Lung (tissue), 12 donors: ENCODE measurements around the gene MYLK. TPM values are rescaled to one million over a fixed set of nuclear protein-coding genes. Genes with fewer than 3 reads are reported as not detected.

Experiments
- ATAC-seq: fragments of 200-7000 bp; cut with Tn5 transposase; one replicate; pipeline ENCODE4 v1.9.1; 2020; ENCODE audit warnings: moderate number of reproducible peaks; ENCODE audit not compliant: insufficient read depth, low FRiP score
- DNase-seq, 3 donors: peaks; one replicate each; pipeline ENCODE4 v3.0.0-alpha.2; 2013 to 2017
- H3K27ac ChIP-seq, 2 donors: one replicate each; pipeline ENCODE4 v1.5.1; 2013; ENCODE audit warnings: mild to moderate bottlenecking in 2 of 2, moderate library complexity in 2 of 2, control low read depth in 1 of 2, inconsistent platforms in 1 of 2, low read depth in 1 of 2, low read length in 1 of 2
- H3K27me3 ChIP-seq, 3 donors: one replicate each; pipeline ENCODE4 v1.5.1; 2013; ENCODE audit warnings: low read length in 2 of 3; ENCODE audit not compliant: control insufficient read depth in 3 of 3, insufficient read depth in 3 of 3
- H3K36me3 ChIP-seq, 4 donors: one replicate each; pipeline ENCODE4 v1.5.1; 2013; ENCODE audit warnings: low read length in 4 of 4, mild to moderate bottlenecking in 1 of 4, moderate library complexity in 1 of 4; ENCODE audit not compliant: control insufficient read depth in 4 of 4, insufficient read depth in 4 of 4
- H3K4me1 ChIP-seq, 5 donors: one replicate each; pipeline ENCODE4 v1.5.1; 2013; ENCODE audit warnings: low read length in 5 of 5, mild to moderate bottlenecking in 2 of 5, moderate library complexity in 1 of 5; ENCODE audit not compliant: control insufficient read depth in 5 of 5, insufficient read depth in 5 of 5
- H3K4me3 ChIP-seq: one replicate; pipeline ENCODE4 v1.5.1; 2013; ENCODE audit warnings: mild to moderate bottlenecking, control low read depth, moderate library complexity
- H3K9ac ChIP-seq, 2 donors: one replicate each; pipeline ENCODE4 v1.5.1; 2013; ENCODE audit warnings: low read length in 2 of 2, control low read depth in 1 of 2; ENCODE audit not compliant: insufficient read depth in 1 of 2
- H3K9me3 ChIP-seq, 4 donors: one replicate each; pipeline ENCODE4 v1.5.1; 2013; ENCODE audit warnings: low read length in 3 of 4, mild to moderate bottlenecking in 1 of 4, moderate library complexity in 1 of 4; ENCODE audit not compliant: control insufficient read depth in 4 of 4, insufficient read depth in 3 of 4
- WGBS, 2 donors: extraction: QIAGEN DNeasy Blood & Tissue Kit; methylation state at CpG; one replicate each; pipeline ENCODE4 v1.1.7; 2013; 5-methylcytosine and 5-hydroxymethylcytosine counted together
- polyA plus RNA-seq, 2 donors: library from polyadenylated mRNA; stranded (reverse); fragments of 200-250 nt; gene quantifications; one replicate each; pipeline ENCODE4 v1.2.1, GENCODE V29; 2013
- total RNA-seq, 2 donors: library from RNA; depleted of rRNA in 1 of 2; stranded (reverse); fragments of >200 nt in 1 of 2; gene quantifications; one replicate each; pipeline ENCODE4 v1.2.1, GENCODE V29; 2014 to 2021
- TF ChIP-seq, protein P1 (sequence below): IDR thresholded peaks from 2 replicates; pipeline ENCODE4 v1.5.1; 2012; ENCODE audit warnings: mild to moderate bottlenecking; ENCODE audit errors: control extremely low read depth, extremely low read depth
- donor health status: control.
- donor health status: control.
- donor health status: Bipolar disorder and iron deficiency.
- donor health status: healthy.
- donor health status: DM: yes; HTN: yes; CAD: no.

Gene MYLK
- total and polyA plus RNA-seq, 4 donors: 23.3 to 324 (median 112) TPM

DNA sequence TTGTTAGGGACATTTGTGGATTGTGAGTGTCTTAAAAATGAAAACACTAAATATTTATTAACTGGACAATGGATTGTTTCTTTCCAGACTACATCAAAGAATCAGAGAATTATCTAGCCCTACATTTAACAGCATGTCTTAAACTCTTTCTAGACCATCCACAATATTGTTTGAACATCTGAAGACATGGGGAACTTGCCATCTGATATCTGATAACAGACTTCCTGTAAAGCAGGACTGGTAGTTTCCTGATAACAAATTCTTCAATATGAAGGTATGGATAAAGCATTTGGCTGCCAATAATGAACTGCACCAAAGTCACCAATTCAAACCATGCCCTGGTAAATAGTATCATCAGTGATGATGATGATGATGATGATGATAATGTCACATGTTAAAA is 273.1 kb downstream of the MYLK start:
- TF ChIP-seq, protein P1, sequence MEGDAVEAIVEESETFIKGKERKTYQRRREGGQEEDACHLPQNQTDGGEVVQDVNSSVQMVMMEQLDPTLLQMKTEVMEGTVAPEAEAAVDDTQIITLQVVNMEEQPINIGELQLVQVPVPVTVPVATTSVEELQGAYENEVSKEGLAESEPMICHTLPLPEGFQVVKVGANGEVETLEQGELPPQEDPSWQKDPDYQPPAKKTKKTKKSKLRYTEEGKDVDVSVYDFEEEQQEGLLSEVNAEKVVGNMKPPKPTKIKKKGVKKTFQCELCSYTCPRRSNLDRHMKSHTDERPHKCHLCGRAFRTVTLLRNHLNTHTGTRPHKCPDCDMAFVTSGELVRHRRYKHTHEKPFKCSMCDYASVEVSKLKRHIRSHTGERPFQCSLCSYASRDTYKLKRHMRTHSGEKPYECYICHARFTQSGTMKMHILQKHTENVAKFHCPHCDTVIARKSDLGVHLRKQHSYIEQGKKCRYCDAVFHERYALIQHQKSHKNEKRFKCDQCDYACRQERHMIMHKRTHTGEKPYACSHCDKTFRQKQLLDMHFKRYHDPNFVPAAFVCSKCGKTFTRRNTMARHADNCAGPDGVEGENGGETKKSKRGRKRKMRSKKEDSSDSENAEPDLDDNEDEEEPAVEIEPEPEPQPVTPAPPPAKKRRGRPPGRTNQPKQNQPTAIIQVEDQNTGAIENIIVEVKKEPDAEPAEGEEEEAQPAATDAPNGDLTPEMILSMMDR: no peak
- Histone ChIP-seq H3K27me3 (no peaks in the 10 kb centered on the region), H3K27ac (no peak overlapping the region), H3K36me3 (peaks cover 5 to 48% (median 19%) of the 10 kb centered on the region in 4 donors), H3K4me3 (no peak overlapping the region), H3K9ac (no peak overlapping the region), H3K9me3 (no peaks in the 10 kb centered on the region), H3K4me1 (peaks cover 0 to 8% (median 0%) of the 10 kb centered on the region in 5 donors)
- ATAC-seq (no peak), DNase-seq (no peak)

DNA sequence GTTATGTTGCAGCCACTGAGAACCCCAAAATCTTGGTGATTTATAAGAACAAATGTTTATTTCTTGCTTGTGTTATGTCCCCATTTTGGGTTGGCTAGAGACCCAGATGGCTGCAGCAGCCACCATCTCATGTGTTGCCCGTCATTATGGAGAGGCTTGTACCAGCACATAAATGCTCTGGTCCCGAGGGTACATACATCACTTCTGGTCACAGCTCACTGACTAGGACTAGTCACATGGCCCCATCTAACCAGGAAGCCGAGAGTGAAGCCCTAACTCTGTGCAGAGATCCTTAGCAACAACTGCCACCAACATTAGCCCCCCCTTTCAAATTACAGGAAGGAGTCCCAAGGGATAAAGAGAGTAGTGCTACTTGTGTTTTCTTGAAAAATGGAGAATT is 273.8 kb downstream of the MYLK start:
- Histone ChIP-seq H3K27me3 (no peaks in the 10 kb centered on the region), H3K9me3 (no peaks in the 10 kb centered on the region), H3K4me3 (no peak overlapping the region), H3K4me1 (peaks cover 0 to 8% (median 0%) of the 10 kb centered on the region in 5 donors), H3K36me3 (peaks cover 5 to 47% (median 19%) of the 10 kb centered on the region in 4 donors), H3K27ac (no peak overlapping the region), H3K9ac (no peak overlapping the region)
- DNase-seq: no peak
- no peak for ATAC-seq
- TF ChIP-seq, protein P1: no peak
- 67 to 77% methylated on average over 3 of the region's 3 CpGs for whole genome bisulfite sequencing, 2 donors

DNA sequence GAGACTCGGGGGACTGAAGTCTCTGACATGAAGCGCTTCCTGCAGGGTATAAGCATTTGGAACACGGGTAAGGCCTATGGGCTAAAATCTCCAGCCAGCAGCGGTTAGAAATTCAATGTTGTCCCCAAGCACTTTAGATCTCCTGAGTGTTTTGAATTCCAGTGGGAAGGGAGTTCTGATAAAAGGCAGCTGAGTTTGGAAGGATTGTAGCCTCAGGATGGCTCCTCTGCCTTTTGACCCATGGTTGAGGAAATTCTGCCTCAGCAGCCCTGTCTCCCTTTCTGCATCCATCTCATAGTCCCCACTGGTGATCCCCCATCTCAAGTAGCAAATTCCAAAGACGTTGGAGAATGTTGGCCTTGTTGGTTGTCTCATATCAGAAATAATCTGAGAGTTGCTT is 275.1 kb downstream of the MYLK start:
- peaks cover 3 to 40% (median 14%) of the 10 kb centered on the region in 4 donors for H3K36me3 ChIP-seq
- peaks cover 0 to 8% (median 0%) of the 10 kb centered on the region in 5 donors for H3K4me1 ChIP-seq
- TF ChIP-seq, protein P1: no peak
- H3K4me3 ChIP-seq: no peak overlapping the region
- H3K9ac ChIP-seq: no peak overlapping the region
- 82 to 83% methylated on average over 5 of the region's 5 CpGs for WGBS, 2 donors
- no peaks in the 10 kb centered on the region for H3K27me3 ChIP-seq
- H3K27ac ChIP-seq: peak overlapping the region in 1 of 2 donors; percentile 22
- DNase-seq: no peak
- H3K9me3 ChIP-seq: no peaks in the 10 kb centered on the region
- no peak for ATAC-seq
